WTC11 (cell line): ENCODE measurements around the gene PLPPR1. TPM values are rescaled to one million over a fixed set of nuclear protein-coding genes. Genes with fewer than 3 reads are reported as not detected.

Source experiments
- ATAC-seq: fragments of 200-7000 bp; cut with Tn5 transposase; 2 replicates; pipeline ENCODE4 v1.10.0; 2021; ENCODE audit warnings: mild to moderate bottlenecking, moderate library complexity
- CTCF ChIA-PET: fragments of 300-600 bp; sonication (Branson Sonifier 250); formaldehyde crosslinking; loops from one replicate; lab custom pipeline; 2021; ENCODE audit warnings: antibody characterized with exemption; lab: Charles Lee
- POLR2A ChIA-PET: fragments of 350-600 bp; sonication (Branson Sonifier 250); formaldehyde crosslinking; loops from one replicate; lab custom pipeline; 2021; ENCODE audit warnings: antibody characterized with exemption; lab: Charles Lee
- DNase-seq: peaks from one replicate; pipeline ENCODE4 v3.0.0; 2021; ENCODE audit warnings: low spot score
- H3K27ac Mint-ChIP-seq: 2 replicates; pipeline ENCODE4 v1.8.0; 2021; ENCODE audit warnings: mixed read lengths
- H3K27me3 Mint-ChIP-seq: 2 replicates; pipeline ENCODE4 v1.8.0; 2021; ENCODE audit warnings: low read depth, mild to moderate bottlenecking, moderate library complexity, mixed read lengths
- H3K36me3 Mint-ChIP-seq: 2 replicates; pipeline ENCODE4 v1.8.0; 2021; ENCODE audit warnings: mixed read lengths
- H3K4me1 Mint-ChIP-seq: 2 replicates; pipeline ENCODE4 v1.8.0; 2022; ENCODE audit warnings: mixed read lengths
- H3K4me3 Mint-ChIP-seq: 2 replicates; pipeline ENCODE4 v1.8.0; 2021; ENCODE audit warnings: mild to moderate bottlenecking, moderate library complexity, mixed read lengths
- H3K9me3 Mint-ChIP-seq: 2 replicates; pipeline ENCODE4 v1.8.0; 2021; ENCODE audit warnings: mixed read lengths
- ATF1 ChIP-seq: sonication (generic); formaldehyde crosslinking; IDR thresholded peaks from 2 replicates; pipeline ENCODE4 v1.8.1; 2023; ENCODE audit warnings: mild to moderate bottlenecking, moderate library complexity, missing genetic modification reagents
- ETV6 ChIP-seq: sonication (generic); formaldehyde crosslinking; IDR thresholded peaks from 2 replicates; pipeline ENCODE4 v1.8.1; 2022; ENCODE audit warnings: mild to moderate bottlenecking, missing genetic modification reagents
- FOXJ3 ChIP-seq: sonication (generic); formaldehyde crosslinking; IDR thresholded peaks from 2 replicates; pipeline ENCODE4 v1.9.0; 2021; ENCODE audit warnings: missing genetic modification reagents, mild to moderate bottlenecking, borderline replicate concordance
- GRHL2 ChIP-seq: fragments of 250-450 bp; sonication (Bioruptor Pico); IDR thresholded peaks from 2 replicates; pipeline ENCODE4 v1.8.0; 2022; ENCODE audit warnings: mild to moderate bottlenecking, moderate library complexity; ENCODE audit not compliant: insufficient replicate concordance, severe bottlenecking
- GTF2I ChIP-seq: fragments of 250-450 bp; sonication (Bioruptor Pico); conservative IDR thresholded peaks from 2 replicates; pipeline ENCODE4 v1.4.0; 2021; ENCODE audit warnings: mild to moderate bottlenecking
- JAZF1 ChIP-seq: fragments of 250-450 bp; sonication (Bioruptor Pico); IDR thresholded peaks from 2 replicates; pipeline ENCODE4 v1.9.0; 2021; ENCODE audit warnings: moderate library complexity, mild to moderate bottlenecking, inconsistent platforms
- JUN ChIP-seq: sonication (generic); formaldehyde crosslinking; IDR thresholded peaks from 2 replicates; pipeline ENCODE4 v1.8.0; 2023; ENCODE audit warnings: mild to moderate bottlenecking, missing genetic modification reagents
- KAT7 ChIP-seq: sonication (generic); formaldehyde crosslinking; IDR thresholded peaks from 2 replicates; pipeline ENCODE4 v1.8.1; 2023; ENCODE audit warnings: missing genetic modification reagents, mild to moderate bottlenecking, borderline replicate concordance
- MAX ChIP-seq: sonication (generic); formaldehyde crosslinking; IDR thresholded peaks from 2 replicates; pipeline ENCODE4 v1.8.0; 2022; ENCODE audit warnings: mild to moderate bottlenecking, missing genetic modification reagents
- NR2C2 ChIP-seq: sonication (generic); formaldehyde crosslinking; IDR thresholded peaks from 2 replicates; pipeline ENCODE4 v1.8.0; 2022; ENCODE audit warnings: mild to moderate bottlenecking, missing genetic modification reagents
- NR3C1 ChIP-seq: sonication (generic); formaldehyde crosslinking; conservative IDR thresholded peaks from 2 replicates; pipeline ENCODE4 v1.8.1; 2023; ENCODE audit warnings: low read depth, mild to moderate bottlenecking, missing genetic modification reagents
- PREB ChIP-seq: sonication (generic); formaldehyde crosslinking; IDR thresholded peaks from 2 replicates; pipeline ENCODE4 v1.8.1; 2022; ENCODE audit warnings: mild to moderate bottlenecking, missing genetic modification reagents, moderate library complexity, borderline replicate concordance
- RELA ChIP-seq: sonication (generic); formaldehyde crosslinking; IDR thresholded peaks from 2 replicates; pipeline ENCODE4 v1.8.1; 2022; ENCODE audit warnings: missing genetic modification reagents, mild to moderate bottlenecking, borderline replicate concordance
- TCF7 ChIP-seq: sonication (generic); formaldehyde crosslinking; IDR thresholded peaks from 2 replicates; pipeline ENCODE4 v1.8.0; 2022; ENCODE audit warnings: mild to moderate bottlenecking, low read depth, missing genetic modification reagents, moderate library complexity
- ZBTB21 ChIP-seq: sonication (generic); formaldehyde crosslinking; IDR thresholded peaks from 2 replicates; pipeline ENCODE4 v1.8.1; 2023; ENCODE audit warnings: mild to moderate bottlenecking, missing genetic modification reagents, borderline replicate concordance
- ZNF416 ChIP-seq: fragments of 250-450 bp; sonication (Bioruptor Pico); IDR thresholded peaks from 2 replicates; pipeline ENCODE4 v1.9.0; 2021; ENCODE audit warnings: mild to moderate bottlenecking, inconsistent platforms
- ZNF671 ChIP-seq: fragments of 250-450 bp; sonication (Bioruptor Pico); IDR thresholded peaks from 2 replicates; pipeline ENCODE4 v1.8.0; 2021; ENCODE audit warnings: mild to moderate bottlenecking
- total RNA-seq: library from RNA; stranded (reverse); gene quantifications from 3 replicates; pipeline ENCODE4 v1.2.3, GENCODE V29; 2021
- TF ChIP-seq, protein P1 (sequence below): fragments of 250-450 bp; sonication (Bioruptor Pico); IDR thresholded peaks from 2 replicates; pipeline ENCODE4 v1.9.0; 2021; ENCODE audit warnings: mild to moderate bottlenecking
- TF ChIP-seq, protein P2 (sequence below): sonication (generic); formaldehyde crosslinking; IDR thresholded peaks from 2 replicates; pipeline ENCODE4 v1.8.1; 2022; ENCODE audit warnings: low read depth, missing genetic modification reagents, borderline replicate concordance
- TF ChIP-seq, protein P3 (sequence below): sonication (generic); formaldehyde crosslinking; IDR thresholded peaks from 2 replicates; pipeline ENCODE4 v1.8.1; 2022; ENCODE audit warnings: low read depth, mild to moderate bottlenecking, moderate library complexity, missing genetic modification reagents, borderline replicate concordance
- TF ChIP-seq, protein P4 (sequence below): fragments of 200-600 bp; IDR thresholded peaks from 2 replicates; pipeline ENCODE4 v1.8.0; 2022; ENCODE audit warnings: antibody characterized with exemption

Gene PLPPR1
- total RNA-seq, 1 experiment from 2014 or later: 1.5 TPM

DNA sequence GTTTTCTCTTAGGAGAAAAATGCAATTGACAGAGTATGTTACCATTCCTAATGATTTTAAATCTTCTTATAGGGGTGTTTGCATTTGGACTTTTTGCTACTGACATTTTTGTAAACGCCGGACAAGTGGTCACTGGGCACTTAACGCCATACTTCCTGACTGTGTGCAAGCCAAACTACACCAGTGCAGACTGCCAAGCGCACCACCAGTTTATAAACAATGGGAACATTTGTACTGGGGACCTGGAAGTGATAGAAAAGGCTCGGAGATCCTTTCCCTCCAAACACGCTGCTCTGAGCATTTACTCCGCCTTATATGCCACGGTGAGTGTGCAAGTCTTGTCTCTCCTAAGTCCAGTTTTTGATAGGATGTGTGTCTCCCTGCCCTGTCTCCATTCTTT is 280.6 kb downstream of the PLPPR1 start (continued):
- TF ChIP-seq, protein P1, sequence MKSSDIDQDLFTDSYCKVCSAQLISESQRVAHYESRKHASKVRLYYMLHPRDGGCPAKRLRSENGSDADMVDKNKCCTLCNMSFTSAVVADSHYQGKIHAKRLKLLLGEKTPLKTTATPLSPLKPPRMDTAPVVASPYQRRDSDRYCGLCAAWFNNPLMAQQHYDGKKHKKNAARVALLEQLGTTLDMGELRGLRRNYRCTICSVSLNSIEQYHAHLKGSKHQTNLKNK: no peak
- TF ChIP-seq RELA (CRISPR knock-in tag) (no peak), JUN (CRISPR knock-in tag) (no peak), GRHL2 (no peak), PREB (CRISPR knock-in tag) (no peak), FOXJ3 (no peak), JAZF1 (CRISPR knock-in tag) (no peak), NR3C1 (CRISPR knock-in tag) (no peak)
- TF ChIP-seq, protein P2, sequence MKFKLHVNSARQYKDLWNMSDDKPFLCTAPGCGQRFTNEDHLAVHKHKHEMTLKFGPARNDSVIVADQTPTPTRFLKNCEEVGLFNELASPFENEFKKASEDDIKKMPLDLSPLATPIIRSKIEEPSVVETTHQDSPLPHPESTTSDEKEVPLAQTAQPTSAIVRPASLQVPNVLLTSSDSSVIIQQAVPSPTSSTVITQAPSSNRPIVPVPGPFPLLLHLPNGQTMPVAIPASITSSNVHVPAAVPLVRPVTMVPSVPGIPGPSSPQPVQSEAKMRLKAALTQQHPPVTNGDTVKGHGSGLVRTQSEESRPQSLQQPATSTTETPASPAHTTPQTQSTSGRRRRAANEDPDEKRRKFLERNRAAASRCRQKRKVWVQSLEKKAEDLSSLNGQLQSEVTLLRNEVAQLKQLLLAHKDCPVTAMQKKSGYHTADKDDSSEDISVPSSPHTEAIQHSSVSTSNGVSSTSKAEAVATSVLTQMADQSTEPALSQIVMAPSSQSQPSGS (CRISPR knock-in tag): no peak

DNA sequence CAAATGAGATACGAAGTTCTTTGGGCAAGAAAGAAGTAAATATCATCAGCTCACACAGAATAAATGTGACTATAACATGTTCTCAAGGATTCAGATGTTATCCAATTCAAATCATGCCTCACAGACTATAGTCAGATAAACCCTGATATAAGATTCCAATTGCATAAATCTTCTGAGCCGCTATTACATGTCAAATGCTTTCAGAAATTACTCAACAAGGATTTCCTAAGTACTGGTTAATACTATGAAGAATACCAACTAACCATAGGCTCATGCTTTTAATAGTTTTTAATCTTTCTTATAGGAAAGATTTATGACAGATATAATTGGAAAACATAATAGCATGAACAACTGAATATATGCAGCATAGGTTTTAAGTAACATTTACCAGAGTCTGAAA is 282.7 kb downstream of the PLPPR1 start:
- ChIA-PET POLR2A (no interaction called here), CTCF (interaction anchor here (0.7 to 2.4 kb wide), 43 partner anchors 8 to 710 kb away, joined by 3 to 69 read pairs (median 5); partner anchors contain the start of genes MRPL50 and ZNF189)
- TF ChIP-seq GTF2I: no peak
- no peak for DNase-seq
- Mint-ChIP-seq H3K4me1 (peaks cover 2% of the 10 kb centered on the region; the same call in 1 of the 2 replicates), H3K27me3 (no peaks in the 10 kb centered on the region; the same call in 1 of the 2 replicates), H3K27ac (no peak overlapping the region), H3K36me3 (no peaks in the 10 kb centered on the region), H3K4me3 (no peak overlapping the region), H3K9me3 (no peaks in the 10 kb centered on the region)
- no peak for ATAC-seq

GRCh38 chr9:101311758-101312420 is 283.4 kb downstream of the PLPPR1 start:
- H3K27me3 Mint-ChIP-seq: no peaks in the 10 kb centered on the region; the same call in 1 of the 2 replicates

GRCh38 chr9:101312661-101313060 is 284.1 kb downstream of the PLPPR1 start:
- ChIA-PET CTCF (interaction anchor here (0.8 to 2.2 kb wide), 17 partner anchors 13 to 712 kb away, joined by 3 to 69 read pairs (median 5); no protein-coding TSS in a partner anchor), POLR2A (no interaction called here)
- Mint-ChIP-seq H3K9me3 (no peaks in the 10 kb centered on the region), H3K4me1 (peaks cover 2% of the 10 kb centered on the region; the same call in 1 of the 2 replicates), H3K27ac (no peak overlapping the region), H3K4me3 (no peak overlapping the region), H3K27me3 (no peaks in the 10 kb centered on the region; the same call in 1 of the 2 replicates), H3K36me3 (no peaks in the 10 kb centered on the region)
- no peak for ATAC-seq
- DNase-seq: no peak
- TF ChIP-seq ETV6 (CRISPR knock-in tag) (no peak), ZNF416 (CRISPR knock-in tag) (no peak), RELA (CRISPR knock-in tag) (no peak), MAX (CRISPR knock-in tag) (no peak), ZNF671 (CRISPR knock-in tag) (no peak), NR2C2 (CRISPR knock-in tag) (no peak), ATF1 (CRISPR knock-in tag) (no peak), TCF7 (CRISPR knock-in tag) (no peak), KAT7 (no peak), ZBTB21 (no peak)
- TF ChIP-seq, protein P3, sequence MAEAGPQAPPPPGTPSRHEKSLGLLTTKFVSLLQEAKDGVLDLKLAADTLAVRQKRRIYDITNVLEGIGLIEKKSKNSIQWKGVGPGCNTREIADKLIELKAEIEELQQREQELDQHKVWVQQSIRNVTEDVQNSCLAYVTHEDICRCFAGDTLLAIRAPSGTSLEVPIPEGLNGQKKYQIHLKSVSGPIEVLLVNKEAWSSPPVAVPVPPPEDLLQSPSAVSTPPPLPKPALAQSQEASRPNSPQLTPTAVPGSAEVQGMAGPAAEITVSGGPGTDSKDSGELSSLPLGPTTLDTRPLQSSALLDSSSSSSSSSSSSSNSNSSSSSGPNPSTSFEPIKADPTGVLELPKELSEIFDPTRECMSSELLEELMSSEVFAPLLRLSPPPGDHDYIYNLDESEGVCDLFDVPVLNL: no peak

More at GRCh38 chr9:101311758-101312420, 283.4 kb downstream of the PLPPR1 start:
- ChIA-PET CTCF (interaction anchor here (0.6 to 2.4 kb wide), 51 partner anchors 9 to 711 kb away, joined by 3 to 69 read pairs (median 4); partner anchors contain the start of genes MRPL50 and ZNF189), POLR2A (no interaction called here)
- ATAC-seq (peak; percentile 78), DNase-seq (no peak)
- Mint-ChIP-seq H3K36me3 (no peaks in the 10 kb centered on the region), H3K27ac (no peak overlapping the region), H3K9me3 (no peaks in the 10 kb centered on the region), H3K4me1 (peaks cover 2% of the 10 kb centered on the region; the same call in 1 of the 2 replicates), H3K4me3 (no peak overlapping the region)
- no peak for TF ChIP-seq GTF2I
- TF ChIP-seq, protein P4, sequence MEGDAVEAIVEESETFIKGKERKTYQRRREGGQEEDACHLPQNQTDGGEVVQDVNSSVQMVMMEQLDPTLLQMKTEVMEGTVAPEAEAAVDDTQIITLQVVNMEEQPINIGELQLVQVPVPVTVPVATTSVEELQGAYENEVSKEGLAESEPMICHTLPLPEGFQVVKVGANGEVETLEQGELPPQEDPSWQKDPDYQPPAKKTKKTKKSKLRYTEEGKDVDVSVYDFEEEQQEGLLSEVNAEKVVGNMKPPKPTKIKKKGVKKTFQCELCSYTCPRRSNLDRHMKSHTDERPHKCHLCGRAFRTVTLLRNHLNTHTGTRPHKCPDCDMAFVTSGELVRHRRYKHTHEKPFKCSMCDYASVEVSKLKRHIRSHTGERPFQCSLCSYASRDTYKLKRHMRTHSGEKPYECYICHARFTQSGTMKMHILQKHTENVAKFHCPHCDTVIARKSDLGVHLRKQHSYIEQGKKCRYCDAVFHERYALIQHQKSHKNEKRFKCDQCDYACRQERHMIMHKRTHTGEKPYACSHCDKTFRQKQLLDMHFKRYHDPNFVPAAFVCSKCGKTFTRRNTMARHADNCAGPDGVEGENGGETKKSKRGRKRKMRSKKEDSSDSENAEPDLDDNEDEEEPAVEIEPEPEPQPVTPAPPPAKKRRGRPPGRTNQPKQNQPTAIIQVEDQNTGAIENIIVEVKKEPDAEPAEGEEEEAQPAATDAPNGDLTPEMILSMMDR: peak; percentile 76
